Astrocyte (in vitro differentiated cells and primary cell): ENCODE measurements around the gene RASA2.

ENCODE experiments used
- EZH2 ChIP-seq: IDR thresholded peaks from 2 replicates; pipeline ENCODE4 v1.6.1; 2012; ENCODE audit warnings: mild to moderate bottlenecking, low read length, inconsistent platforms; ENCODE audit not compliant: insufficient read depth
- TF ChIP-seq, protein P1 (sequence below): IDR thresholded peaks from 2 replicates; pipeline ENCODE4 v1.5.1; 2011; ENCODE audit warnings: low read depth, mild to moderate bottlenecking, inconsistent platforms, low read length, moderate library complexity; ENCODE audit not compliant: insufficient read depth

DNA sequence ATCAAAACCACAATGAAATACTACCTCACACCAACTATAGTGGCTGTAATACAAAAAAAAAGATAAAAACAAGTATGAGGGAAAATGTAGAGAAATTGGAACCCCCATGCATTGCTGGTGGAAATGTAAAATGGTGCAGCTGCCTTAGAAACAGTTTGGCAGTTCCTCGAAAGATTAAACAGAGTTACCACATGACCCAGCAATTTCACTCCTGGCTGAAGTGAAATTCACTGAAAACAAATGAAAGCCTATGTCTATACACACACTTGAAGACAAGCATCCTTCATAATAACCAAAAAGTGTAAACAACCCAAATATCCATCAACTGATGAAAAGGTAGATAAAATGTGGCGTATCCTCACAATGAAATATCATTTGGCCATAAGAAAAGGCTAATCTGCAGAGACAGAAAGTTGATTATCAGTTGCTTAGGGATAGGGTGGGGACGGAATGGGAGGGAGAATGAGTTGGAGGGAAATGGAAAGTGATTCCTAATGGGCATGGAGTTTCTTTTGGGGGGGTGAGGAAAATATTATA is 20.1 kb upstream of the RASA2 start:
- TF ChIP-seq, protein P1, sequence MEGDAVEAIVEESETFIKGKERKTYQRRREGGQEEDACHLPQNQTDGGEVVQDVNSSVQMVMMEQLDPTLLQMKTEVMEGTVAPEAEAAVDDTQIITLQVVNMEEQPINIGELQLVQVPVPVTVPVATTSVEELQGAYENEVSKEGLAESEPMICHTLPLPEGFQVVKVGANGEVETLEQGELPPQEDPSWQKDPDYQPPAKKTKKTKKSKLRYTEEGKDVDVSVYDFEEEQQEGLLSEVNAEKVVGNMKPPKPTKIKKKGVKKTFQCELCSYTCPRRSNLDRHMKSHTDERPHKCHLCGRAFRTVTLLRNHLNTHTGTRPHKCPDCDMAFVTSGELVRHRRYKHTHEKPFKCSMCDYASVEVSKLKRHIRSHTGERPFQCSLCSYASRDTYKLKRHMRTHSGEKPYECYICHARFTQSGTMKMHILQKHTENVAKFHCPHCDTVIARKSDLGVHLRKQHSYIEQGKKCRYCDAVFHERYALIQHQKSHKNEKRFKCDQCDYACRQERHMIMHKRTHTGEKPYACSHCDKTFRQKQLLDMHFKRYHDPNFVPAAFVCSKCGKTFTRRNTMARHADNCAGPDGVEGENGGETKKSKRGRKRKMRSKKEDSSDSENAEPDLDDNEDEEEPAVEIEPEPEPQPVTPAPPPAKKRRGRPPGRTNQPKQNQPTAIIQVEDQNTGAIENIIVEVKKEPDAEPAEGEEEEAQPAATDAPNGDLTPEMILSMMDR = no peak
- TF ChIP-seq EZH2 = no peak
